ENCODE results near the gene ZNF738. TPM values are rescaled to one million over a fixed set of nuclear protein-coding genes. Genes with fewer than 3 reads are reported as not detected.
"Not testable (repeated sequence)": the region's sequence is repeated elsewhere in the genome, so short reads cannot be mapped to it uniquely, and the experiment has no call there.

ZNF738 gene
- total RNA-seq (10 to 100 TPM in 2 of 5 donors, 1 to 10 TPM in 1, under 1 TPM in 1, not detected in 1; 0.89 to 27.9 (median 11.9) TPM), polyA plus RNA-seq (1 to 10 TPM; 2.3 to 4.2 (median 2.7) TPM)
- long read RNA-seq, donor 1, partial matches to known transcripts, result 14 of 15 reads
- long read RNA-seq, donor 1, other reads (novel, unspliced or antisense), result 0 of 15 reads
- long read RNA-seq, donor 2, partial matches to known transcripts, result 0 of 4 reads
- long read RNA-seq, donor 2, other reads (novel, unspliced or antisense), result 0 of 4 reads
- long read RNA-seq, donor 3, partial matches to known transcripts, result 0 of 2 reads
- long read RNA-seq, donor 3, other reads (novel, unspliced or antisense), result 0 of 2 reads
- long read RNA-seq, donor 4, result 0 reads
- long read RNA-seq, donor 5, partial matches to known transcripts, result 5 of 10 reads
- long read RNA-seq, donor 5, other reads (novel, unspliced or antisense), result 0 of 10 reads
- long read RNA-seq, donor 6, transcript ZNF738-201 (5 exons, 2,442 nt), result major isoform, 5 of 7 reads
- long read RNA-seq, donor 6, partial matches to known transcripts, result 0 of 7 reads
- long read RNA-seq, donor 6, other reads (novel, unspliced or antisense), result 0 of 7 reads
- long read RNA-seq, donor 7, partial matches to known transcripts, result 9 of 9 reads
- long read RNA-seq, donor 7, other reads (novel, unspliced or antisense), result 0 of 9 reads
- long read RNA-seq, donor 8, partial matches to known transcripts, result 16 of 18 reads
- long read RNA-seq, donor 8, other reads (novel, unspliced or antisense), result 0 of 18 reads
- long read RNA-seq, donor 9, partial matches to known transcripts, result 0 of 3 reads
- long read RNA-seq, donor 9, other reads (novel, unspliced or antisense), result 0 of 3 reads
- long read RNA-seq, donor 10, result 0 reads

- 0 to 1% (median 0%) methylated on average over 18 to 36 of the region's 36 CpGs for WGBS, 5 donors
- DNase-seq, result peak; percentile 89 to 98
- H3K27ac ChIP-seq, result peak within 1 kb of the TSS; percentile 72 to 88 (median 76)
- peaks cover 3 to 17% (median 15%) of the 10 kb centered on the region in 4 donors for H3K36me3 ChIP-seq
- peaks cover 0 to 3% (median 0%) of the 10 kb centered on the region in 4 donors for H3K9me3 ChIP-seq
- intact Hi-C loops (cut with DNase I; ENCODE audit: low total_unique reads), result no loop called here
- TF ChIP-seq POLR2AphosphoS5 (IDR thresholded peaks at IDR 0.05), result peak in 2 of 3 donors; percentile 43 to 45
- TF ChIP-seq EP300 (IDR thresholded peaks at IDR 0.05), result no peak
- peak within 1 kb of the TSS; percentile 67 to 77 (median 72) for H3K4me3 ChIP-seq
- H3K27me3 ChIP-seq, result no peaks in the 10 kb centered on the region
- H3K4me1 ChIP-seq, result peaks cover 0 to 13% (median 0%) of the 10 kb centered on the region in 4 donors
These were observed at the start of gene ZNF738 for GRCh38 chr19:21358768-21359451. Gene ZNF738, plus strand, starts transcription at chr19:21359000. Its CDS starts 141 bp downstream, at chr19:21359141.

GRCh38 chr19:21312807-21313206 lies 46.0 kb upstream of the ZNF738 start:
- Histone ChIP-seq H3K4me1 (peaks cover 0 to 46% (median 13%) of the 10 kb centered on the region in 4 donors), H3K36me3 (peaks cover 0 to 32% (median 18%) of the 10 kb centered on the region in 4 donors), H3K9me3 (peaks cover 0 to 12% (median 2%) of the 10 kb centered on the region in 4 donors)
- intact Hi-C loops (cut with DNase I; ENCODE audit: low total_unique reads); H3K27me3 ChIP-seq; H3K27ac ChIP-seq; DNase-seq; H3K4me3 ChIP-seq: not testable (repeated sequence)
- 97 to 100% (median 98%) methylated on average over 2 of the region's 2 CpGs for WGBS, 5 donors

GRCh38 chr19:21314676-21315075 lies 44.1 kb upstream of the ZNF738 start:
- WGBS, 5 donors, result 63 to 92% (median 79%) methylated on average over 1 of the region's 1 CpG
- H3K27ac ChIP-seq, result peak overlapping the region in 3 of 5 donors; percentile 9 to 55 (median 43)
- H3K9me3 ChIP-seq, result peaks cover 0 to 17% (median 2%) of the 10 kb centered on the region in 4 donors
- intact Hi-C loops (cut with DNase I; ENCODE audit: low total_unique reads), result no loop called here
- peak in 1 of 2 donors; percentile 46 for DNase-seq
- H3K4me3 ChIP-seq, result no peak overlapping the region
- H3K36me3 ChIP-seq, result peaks cover 0 to 15% (median 3%) of the 10 kb centered on the region in 4 donors
- H3K27me3 ChIP-seq, result no peaks in the 10 kb centered on the region
- TF ChIP-seq CTCF (IDR thresholded peaks at IDR 0.05) (no peak), POLR2AphosphoS5 (IDR thresholded peaks at IDR 0.05) (peak in 2 of 3 donors; percentile 54 to 81)
- H3K4me1 ChIP-seq, result peaks cover 0 to 59% (median 20%) of the 10 kb centered on the region in 4 donors

- Histone ChIP-seq H3K4me1 (peaks cover 0 to 58% (median 28%) of the 10 kb centered on the region in 4 donors), H3K9me3 (peaks cover 0 to 12% (median 2%) of the 10 kb centered on the region in 4 donors), H3K27me3 (no peaks in the 10 kb centered on the region), H3K4me3 (no peak overlapping the region), H3K36me3 (peaks cover 0 to under 1% (median 0%) of the 10 kb centered on the region in 4 donors), H3K27ac (no peak overlapping the region)
- intact Hi-C loops (cut with DNase I; ENCODE audit: low total_unique reads), result no loop called here
- WGBS, 5 donors, result 36 to 56% (median 42%) methylated on average over 1 of the region's 1 CpG
- no peak for DNase-seq
- TF ChIP-seq CTCF (IDR thresholded peaks at IDR 0.05) (no peak), POLR2AphosphoS5 (IDR thresholded peaks at IDR 0.05) (no peak)
These were observed 41.0 kb upstream of the ZNF738 start for GRCh38 chr19:21317821-21318220.

GRCh38 chr19:21321134-21321533 lies 37.7 kb upstream of the ZNF738 start:
- 74 to 91% (median 89%) methylated on average over 4 of the region's 4 CpGs for WGBS, 5 donors

More at GRCh38 chr19:21321134-21321533, 37.7 kb upstream of the ZNF738 start:
- TF ChIP-seq POLR2A (IDR thresholded peaks at IDR 0.05) (no peak), EP300 (IDR thresholded peaks at IDR 0.05) (no peak), CTCF (IDR thresholded peaks at IDR 0.05) (no peak), POLR2AphosphoS5 (IDR thresholded peaks at IDR 0.05) (no peak)
- Histone ChIP-seq H3K4me3 (no peak overlapping the region), H3K27me3 (no peaks in the 10 kb centered on the region), H3K27ac (no peak overlapping the region), H3K4me1 (peaks cover 0 to 41% (median 23%) of the 10 kb centered on the region in 4 donors), H3K9me3 (peaks cover 0 to 16% (median 3%) of the 10 kb centered on the region in 4 donors), H3K36me3 (peaks cover 2 to 6% (median 3%) of the 10 kb centered on the region in 4 donors)
- DNase-seq, result no peak
- intact Hi-C loops (cut with DNase I; ENCODE audit: low total_unique reads), result no loop called here
